PC-3 (cell line): ENCODE data around the gene GLIPR1. TPM values are rescaled to one million over a fixed set of nuclear protein-coding genes. Genes with fewer than 3 reads are reported as not detected.
A peak's percentile ranks its signal among the peaks of the same experiment; 100 is the strongest.

Source experiments
- ATAC-seq: fragments of 200-7000 bp; cut with Tn5 transposase; 2 replicates; pipeline ENCODE4 v1.9.1; 2020; ENCODE audit warnings: mild to moderate bottlenecking, moderate library complexity
- Bru-seq: library from RNA; stranded (reverse); fragments of 400-500 nt; gene quantifications from one replicate; lab custom pipeline; 2021; lab: Mats Ljungman, UMichigan
- BruChase-seq, 2 experiments: library from RNA; stranded (reverse); fragments of 400-500 nt; gene quantifications; one replicate each; lab custom pipeline; 2021; lab: Mats Ljungman, UMichigan
- BruUV-seq: library from RNA; stranded (reverse); fragments of 400-500 nt; replicated peaks from 2 replicates; lab custom pipeline; 2021; lab: Mats Ljungman, UMichigan
- CTCF ChIA-PET: fragments of 300-600 bp; sonication (Branson Sonifier 250); formaldehyde crosslinking; loops from one replicate; lab custom pipeline; 2022; ENCODE audit warnings: antibody characterized with exemption; lab: Charles Lee
- POLR2A ChIA-PET: fragments of 300-600 bp; sonication (Branson Sonifier 250); formaldehyde crosslinking; loops from one replicate; lab custom pipeline; 2022; ENCODE audit warnings: antibody characterized with exemption; ENCODE audit not compliant: unreplicated experiment; lab: Charles Lee
- DNase-seq: peaks from one replicate; pipeline ENCODE4 v3.0.0-alpha.2; 2015
- H2AFZ ChIP-seq: fragments of 300-600 bp; sonication (generic); 2 replicates; pipeline ENCODE4 v1.6.0; 2016; ENCODE audit warnings: antibody characterized with exemption, low read length
- H3F3A ChIP-seq: fragments of 300-600 bp; sonication (generic); one replicate; pipeline ENCODE4 v1.6.0; 2017; ENCODE audit warnings: antibody characterized with exemption, low read length, control low read depth, mild to moderate bottlenecking; ENCODE audit not compliant: unreplicated experiment
- H3K27ac ChIP-seq: fragments of 300-600 bp; sonication (generic); 2 replicates; pipeline ENCODE4 v1.5.1; 2016; ENCODE audit warnings: mild to moderate bottlenecking, low read length
- H3K27me3 ChIP-seq: fragments of 300-600 bp; sonication (generic); 2 replicates; pipeline ENCODE4 v1.6.1; 2016; ENCODE audit warnings: low read length, mixed read lengths
- H3K36me3 ChIP-seq: fragments of 300-600 bp; sonication (generic); 2 replicates; pipeline ENCODE4 v1.6.1; 2016; ENCODE audit warnings: low read depth, mixed run types, low read length, mixed read lengths
- H3K4me1 ChIP-seq: fragments of 300-600 bp; sonication (generic); 2 replicates; pipeline ENCODE4 v1.5.1; 2016; ENCODE audit warnings: low read length; ENCODE audit not compliant: insufficient read depth
- H3K4me2 ChIP-seq: fragments of 300-600 bp; sonication (generic); 2 replicates; pipeline ENCODE4 v1.6.0; 2016; ENCODE audit warnings: low read length
- H3K4me3 ChIP-seq: fragments of 300-600 bp; sonication (generic); 2 replicates; pipeline ENCODE4 v1.5.1; 2016; ENCODE audit warnings: mild to moderate bottlenecking, low read length, mixed read lengths
- H3K79me2 ChIP-seq: fragments of 300-600 bp; sonication (generic); 2 replicates; pipeline ENCODE4 v1.6.1; 2017; ENCODE audit warnings: low read length, mixed read lengths
- H3K9ac ChIP-seq: fragments of 300-600 bp; sonication (generic); 2 replicates; pipeline ENCODE4 v1.6.0; 2016; ENCODE audit warnings: mild to moderate bottlenecking, low read length
- H3K9me2 ChIP-seq: fragments of 300-600 bp; sonication (generic); replicated peaks from 2 replicates; pipeline ENCODE4 v1.6.1; 2016; ENCODE audit warnings: mixed run types, low read length, mixed read lengths
- H3K9me3 ChIP-seq: fragments of 300-600 bp; sonication (generic); 2 replicates; pipeline ENCODE4 v1.6.1; 2016; ENCODE audit warnings: low read length, mixed read lengths
- H4K20me1 ChIP-seq: fragments of 300-600 bp; sonication (generic); 2 replicates; pipeline ENCODE4 v1.6.1; 2016; ENCODE audit warnings: low read length, mixed read lengths
- EZH2 ChIP-seq: fragments of 300-600 bp; sonication (generic); IDR thresholded peaks from one replicate; pipeline ENCODE4 v1.6.1; 2017; ENCODE audit warnings: antibody characterized with exemption, mild to moderate bottlenecking, low read length; ENCODE audit not compliant: unreplicated experiment
- EZH2phosphoT487 ChIP-seq: fragments of 300-600 bp; sonication (generic); IDR thresholded peaks from 2 replicates; pipeline ENCODE4 v1.6.1; 2018; ENCODE audit warnings: mild to moderate bottlenecking, antibody characterized with exemption, low read length, borderline replicate concordance
- intact Hi-C: fragments of 100-400 bp; cut with micrococcal nuclease; formaldehyde crosslinking; loops from 2 replicates; pipeline ENCODE4 v1.9.0; 2023
- long read RNA-seq: library from polyadenylated mRNA; unstranded; transcript quantifications from one replicate; pipeline ENCODE4 v2.0.0, GENCODE V29; 2021; ENCODE audit not compliant: unreplicated experiment
- total RNA-seq: library from RNA; depleted of rRNA; stranded (reverse); fragments of >200 nt; gene quantifications from 2 replicates; pipeline ENCODE4 v1.2.3, GENCODE V29; 2014; rRNA removed
- TF ChIP-seq, protein P1 (sequence below): fragments of 300-600 bp; sonication (generic); conservative IDR thresholded peaks from 2 replicates; pipeline ENCODE4 v1.5.1; 2017; ENCODE audit warnings: antibody characterized with exemption, low read depth, mild to moderate bottlenecking, low read length

GLIPR1 gene
- 21.3 and 22.2 TPM in 2 replicates for total RNA-seq
- percentile 44 among the genes with signal in this experiment for Bru-seq, nascent RNA
- percentile 48 among the genes with signal in this experiment for BruChase-seq, experiment 1, labeled RNA remaining after a 6-hour chase
- percentile 28 among the genes with signal in this experiment for BruChase-seq, experiment 2, labeled RNA remaining after a 2-hour chase
- long read RNA-seq, full-length matches to known transcripts, result 4 of 22 reads
- long read RNA-seq, partial matches to known transcripts, result 0 of 22 reads
- long read RNA-seq, other reads (novel, unspliced or antisense), result 18 of 22 reads

DNA sequence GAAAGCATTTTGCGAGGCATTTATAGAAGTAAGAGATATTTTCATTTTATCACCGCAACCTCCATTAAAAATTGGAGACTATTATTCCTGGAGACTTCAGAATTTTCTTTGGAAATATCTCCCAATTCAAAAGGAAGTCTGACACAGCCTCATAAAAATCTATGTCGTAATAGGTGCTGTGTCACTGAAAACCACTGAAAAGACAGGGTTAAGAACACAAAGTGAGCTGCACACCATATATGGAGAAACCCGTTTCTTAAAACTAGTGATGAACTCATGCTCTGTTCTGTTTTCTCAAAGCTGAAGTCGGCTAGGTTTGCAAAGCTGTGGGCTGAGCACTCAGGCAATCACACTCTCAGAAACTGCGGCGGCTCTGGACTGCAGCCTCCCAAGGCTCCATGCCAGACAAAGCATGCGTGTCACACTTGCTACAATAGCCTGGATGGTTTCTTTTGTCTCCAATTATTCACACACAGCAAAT lies at the start of gene GLIPR1:
Gene GLIPR1 (plus strand): TSS at position 287 of the 481 bp plus-strand sequence. CDS start 126 bp downstream, at position 413.
- ATAC-seq (peak; percentile 92), DNase-seq (peak; percentile 95)
- Histone ChIP-seq H3K4me1 (peaks cover 32% of the 10 kb centered on the region), H2AFZ (peak within 1 kb of the TSS; percentile 75), H4K20me1 (no peaks in the 10 kb centered on the region), H3K27ac (peak within 1 kb of the TSS; percentile 77), H3K27me3 (no peaks in the 10 kb centered on the region), H3K9me2 (no peaks in the 10 kb centered on the region), H3K79me2 (peaks cover 31% of the 10 kb centered on the region), H3K4me2 (peak within 1 kb of the TSS; percentile 92), H3F3A (no peaks in the 10 kb centered on the region), H3K4me3 (peak within 1 kb of the TSS; percentile 67), H3K36me3 (no peaks in the 10 kb centered on the region), H3K9me3 (no peaks in the 10 kb centered on the region), H3K9ac (peak within 1 kb of the TSS; percentile 61)
- ChIA-PET CTCF (interaction anchor here (0.9 kb wide), 1 partner anchor 146 kb away, joined by 6 read pairs; the partner anchor contains the start of gene GLIPR1L1), POLR2A (interaction anchor here (0.6 to 1.6 kb wide), 3 partner anchors 31 to 89 kb away, joined by 3 to 11 read pairs (median 6); partner anchors contain the start of genes GLIPR1L2 and KRR1)
- intact Hi-C loops, result loop anchor here (2.0 to 10.0 kb wide), 2 partner anchors 90 to 316 kb away; partner anchors contain the start of gene GLIPR1L2
- TF ChIP-seq EZH2, result no peak
- no peak for TF ChIP-seq EZH2phosphoT487
- TF ChIP-seq, protein P1, sequence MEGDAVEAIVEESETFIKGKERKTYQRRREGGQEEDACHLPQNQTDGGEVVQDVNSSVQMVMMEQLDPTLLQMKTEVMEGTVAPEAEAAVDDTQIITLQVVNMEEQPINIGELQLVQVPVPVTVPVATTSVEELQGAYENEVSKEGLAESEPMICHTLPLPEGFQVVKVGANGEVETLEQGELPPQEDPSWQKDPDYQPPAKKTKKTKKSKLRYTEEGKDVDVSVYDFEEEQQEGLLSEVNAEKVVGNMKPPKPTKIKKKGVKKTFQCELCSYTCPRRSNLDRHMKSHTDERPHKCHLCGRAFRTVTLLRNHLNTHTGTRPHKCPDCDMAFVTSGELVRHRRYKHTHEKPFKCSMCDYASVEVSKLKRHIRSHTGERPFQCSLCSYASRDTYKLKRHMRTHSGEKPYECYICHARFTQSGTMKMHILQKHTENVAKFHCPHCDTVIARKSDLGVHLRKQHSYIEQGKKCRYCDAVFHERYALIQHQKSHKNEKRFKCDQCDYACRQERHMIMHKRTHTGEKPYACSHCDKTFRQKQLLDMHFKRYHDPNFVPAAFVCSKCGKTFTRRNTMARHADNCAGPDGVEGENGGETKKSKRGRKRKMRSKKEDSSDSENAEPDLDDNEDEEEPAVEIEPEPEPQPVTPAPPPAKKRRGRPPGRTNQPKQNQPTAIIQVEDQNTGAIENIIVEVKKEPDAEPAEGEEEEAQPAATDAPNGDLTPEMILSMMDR, result no peak
- no TSS peak for BruUV-seq

DNA sequence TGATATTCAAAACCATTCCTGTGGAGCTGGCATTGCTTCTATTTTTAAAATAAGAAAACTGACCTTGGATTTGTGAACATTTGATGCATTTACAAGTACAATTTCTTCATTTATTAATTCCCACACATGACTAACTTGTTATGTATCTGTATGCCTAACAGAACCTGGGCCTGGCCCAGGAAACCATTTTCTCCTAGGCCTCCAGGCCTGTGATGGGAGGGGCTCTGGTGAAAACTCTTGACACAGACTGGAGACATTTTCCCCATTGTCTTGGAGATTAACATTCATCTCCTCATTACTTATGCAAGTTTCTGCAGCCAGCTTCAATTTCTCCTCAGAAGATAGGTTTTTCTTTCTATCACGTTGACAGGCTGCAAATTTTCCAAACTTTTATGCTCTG lies 47.6 kb upstream of the GLIPR1 start:
- Histone ChIP-seq H3K9ac (no peak overlapping the region), H3F3A (no peaks in the 10 kb centered on the region), H3K27ac (no peak overlapping the region), H3K79me2 (no peaks in the 10 kb centered on the region), H3K4me1 (no peaks in the 10 kb centered on the region), H3K9me3 (peaks cover 6% of the 10 kb centered on the region; the same call in 1 of the 2 replicates), H3K9me2 (no peaks in the 10 kb centered on the region), H3K4me2 (no peak overlapping the region), H3K27me3 (no peaks in the 10 kb centered on the region), H2AFZ (no peak overlapping the region), H3K4me3 (no peak overlapping the region), H4K20me1 (no peaks in the 10 kb centered on the region), H3K36me3 (peaks cover 5% of the 10 kb centered on the region; the same call in 1 of the 2 replicates)
- DNase-seq (no peak), ATAC-seq (no peak)
- no TSS peak for BruUV-seq
- ChIA-PET CTCF (no interaction called here), POLR2A (no interaction called here)
- intact Hi-C loops, result no loop called here
- TF ChIP-seq EZH2phosphoT487 (no peak), EZH2 (no peak)
- TF ChIP-seq, protein P1, result no peak
